GM21723 (cell line): ENCODE measurements around the gene TBXAS1.

Experiments used
- ATAC-seq: cut with Tn5 transposase; IDR thresholded peaks from one replicate; pipeline ENCODE4 v1.9.1; 2021; ENCODE audit warnings: mild to moderate bottlenecking, moderate library complexity; ENCODE audit not compliant: unreplicated experiment

TBXAS1 gene

GRCh38 chr7:139829025-139829774 is at the start of gene TBXAS1:
Gene TBXAS1, plus strand, starts transcription at chr7:139829264. Its CDS starts 127 bp downstream, at chr7:139829391.
- ATAC-seq: peak; percentile 66

- ATAC-seq: no peak
These were observed 46.1 kb upstream of the TBXAS1 start for GRCh38 chr7:139782932-139783331.

- no peak for ATAC-seq
These were observed 45.2 kb upstream of the TBXAS1 start for GRCh38 chr7:139783647-139784385.

DNA sequence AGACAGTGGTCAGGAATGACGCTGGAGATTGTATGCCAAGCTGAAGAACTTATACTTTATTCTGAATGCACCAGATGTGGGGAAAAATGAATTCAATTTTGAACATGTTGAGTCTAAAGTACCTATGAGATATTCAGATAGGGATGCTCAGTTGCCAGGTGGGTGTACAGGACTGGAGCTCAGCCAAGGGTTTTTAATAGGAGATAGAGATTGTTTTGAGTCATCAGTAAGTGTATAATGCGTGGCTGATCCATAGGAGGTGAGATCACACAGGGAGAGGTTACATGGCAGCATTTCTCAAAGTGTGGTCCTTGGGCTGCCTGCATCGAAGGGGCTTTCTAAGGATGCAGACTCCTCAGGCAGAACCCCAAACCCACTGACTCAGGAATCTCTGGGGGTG is 44.4 kb upstream of the TBXAS1 start:
- ATAC-seq: no peak

DNA sequence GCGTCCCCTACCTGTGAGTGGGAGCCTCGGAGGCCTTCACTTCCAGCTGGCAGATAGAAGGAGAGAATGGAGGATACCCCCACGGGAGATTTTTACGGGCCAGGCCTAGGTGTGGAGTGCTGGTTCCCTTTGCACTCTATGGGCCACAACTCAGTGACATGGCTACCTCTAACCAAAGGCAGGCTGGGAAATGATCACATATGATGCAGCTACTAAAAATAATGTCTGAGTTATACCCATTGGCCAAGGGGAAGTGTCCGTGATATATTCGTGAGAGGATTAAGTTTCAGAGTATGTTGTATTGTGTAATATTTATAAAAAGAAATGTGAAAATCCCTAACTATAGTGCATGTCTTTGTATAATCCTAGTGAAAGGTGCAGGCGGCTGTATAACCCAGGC is 37.7 kb upstream of the TBXAS1 start:
- ATAC-seq: no peak

- ATAC-seq: no peak
These were observed 31.5 kb upstream of the TBXAS1 start for GRCh38 chr7:139797607-139798006.

DNA sequence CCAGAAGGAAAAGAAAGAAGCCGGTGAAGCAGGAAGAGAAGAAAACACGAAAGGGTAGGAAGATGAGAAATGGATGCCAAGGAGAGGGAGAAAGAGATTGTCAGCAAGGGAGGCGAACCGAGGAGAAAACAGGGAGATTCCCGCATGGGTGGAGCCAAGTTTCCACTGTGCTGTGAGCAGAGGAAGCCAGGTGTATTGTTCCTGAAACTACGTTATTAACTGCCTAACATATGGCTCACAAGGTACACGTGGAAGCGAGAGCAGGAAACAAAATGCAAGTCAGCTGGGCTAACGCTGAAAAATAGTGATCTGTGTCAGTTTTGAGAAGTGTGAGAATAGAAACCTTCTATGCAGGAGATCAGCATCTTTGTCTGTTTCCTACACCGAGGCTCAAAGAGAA is 30.8 kb upstream of the TBXAS1 start:
- peak; percentile 89 for ATAC-seq

GRCh38 chr7:139798892-139799291 is 30.2 kb upstream of the TBXAS1 start:
- ATAC-seq: no peak

DNA sequence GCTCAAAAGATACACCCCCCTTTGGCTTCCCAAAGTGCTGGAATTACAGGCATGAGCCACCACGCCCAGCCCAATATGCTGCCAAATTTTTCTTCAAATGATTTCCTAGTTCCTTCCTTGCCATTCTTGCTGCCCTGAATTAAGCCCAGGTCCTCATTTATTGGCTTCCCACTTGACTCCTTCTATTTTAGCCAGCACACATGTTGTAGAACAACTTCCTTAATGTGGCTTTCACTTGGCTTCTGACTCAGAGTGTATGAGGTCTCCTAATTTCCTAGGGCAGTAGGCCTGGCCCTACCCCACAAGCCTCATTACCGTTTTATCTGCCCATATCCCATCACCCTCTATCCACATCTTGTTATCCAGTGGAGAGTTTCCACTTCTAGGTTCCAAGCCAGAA is 29.5 kb upstream of the TBXAS1 start:
- ATAC-seq: peak; percentile 67

DNA sequence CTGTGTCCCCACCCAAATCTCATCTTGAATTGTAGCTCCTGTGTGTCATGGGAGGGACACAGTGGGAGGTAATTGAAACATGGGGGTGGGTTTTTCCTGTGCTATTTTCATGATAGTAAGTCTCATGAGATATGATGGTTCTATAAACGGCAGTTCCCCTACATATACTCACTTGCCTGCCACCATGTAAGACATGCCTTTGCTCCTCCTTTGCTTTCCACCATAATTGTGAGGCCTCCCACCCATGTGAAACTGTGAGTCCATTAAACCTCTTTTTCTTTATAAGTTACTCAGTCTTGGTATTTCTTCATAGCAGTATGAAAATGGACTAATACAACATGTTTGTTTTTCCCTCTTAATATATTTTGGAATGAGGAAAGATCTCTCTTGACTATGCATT is 24.5 kb upstream of the TBXAS1 start:
- no peak for ATAC-seq

DNA sequence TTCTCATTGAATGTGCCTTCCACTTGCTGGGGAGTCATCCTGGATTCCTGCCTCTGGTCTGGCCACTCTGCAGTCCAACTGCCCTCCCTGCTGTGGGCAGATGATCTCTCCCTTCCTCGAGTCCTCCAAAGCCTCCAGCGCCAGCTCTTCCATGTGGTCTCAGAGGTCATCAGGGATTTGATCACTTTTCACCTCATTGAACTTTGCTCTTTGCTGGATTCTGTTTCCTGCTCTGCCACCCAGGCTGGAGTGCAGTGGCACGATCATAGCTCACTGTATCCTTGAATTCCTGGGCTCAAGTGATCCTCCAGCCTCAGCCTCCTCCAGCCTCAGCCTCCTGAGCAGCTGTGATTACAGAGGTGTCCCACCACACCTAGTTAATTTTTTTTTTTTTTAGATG is 22.1 kb upstream of the TBXAS1 start:
- no peak for ATAC-seq

GRCh38 chr7:139808427-139808826 is 20.6 kb upstream of the TBXAS1 start:
- ATAC-seq: no peak

DNA sequence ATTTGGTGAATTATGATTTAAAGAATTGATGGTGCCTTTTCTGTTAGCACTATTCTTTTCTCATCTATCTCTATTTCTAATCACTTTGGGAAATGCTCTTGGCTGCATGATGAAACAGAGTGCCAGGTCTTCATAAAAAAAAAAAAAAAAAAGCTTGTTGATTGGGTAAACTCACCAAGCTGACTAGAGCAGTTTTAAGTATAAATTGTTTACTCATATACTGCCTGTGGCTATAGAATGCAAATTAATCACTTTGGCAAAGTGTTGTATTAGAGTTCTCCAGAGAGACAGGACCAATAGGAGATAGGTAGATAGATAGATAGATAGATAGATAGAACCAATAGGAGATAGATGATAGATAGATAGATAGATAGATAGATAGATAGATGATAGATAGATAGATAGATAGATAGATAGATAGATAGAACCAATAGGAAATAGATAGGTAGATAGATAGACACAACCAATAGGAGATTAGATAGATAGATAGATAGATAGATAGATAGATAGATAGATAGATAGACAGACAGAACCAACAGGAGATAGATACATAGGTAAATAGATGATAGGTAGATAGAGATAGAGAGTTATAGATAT is 20.1 kb upstream of the TBXAS1 start:
- ATAC-seq: no peak

DNA sequence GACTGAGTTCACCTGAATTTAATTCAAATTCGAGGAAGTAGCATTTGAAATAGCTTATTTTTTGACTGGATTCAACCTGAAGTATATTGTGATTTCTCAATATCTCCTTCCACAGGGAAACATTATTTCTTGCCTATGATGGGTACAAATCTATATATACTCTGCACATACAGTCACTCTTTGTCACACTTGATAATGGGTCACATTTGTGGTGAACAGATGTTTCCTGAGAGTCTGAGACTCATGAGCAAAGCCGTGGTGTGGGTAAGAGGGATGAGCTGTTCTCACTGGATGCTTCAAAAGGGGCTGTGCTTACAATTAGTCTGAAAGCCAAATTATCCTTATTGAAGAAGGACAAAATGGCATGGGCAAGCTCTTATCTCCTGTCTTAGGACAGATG is 18.0 kb upstream of the TBXAS1 start:
- no peak for ATAC-seq

DNA sequence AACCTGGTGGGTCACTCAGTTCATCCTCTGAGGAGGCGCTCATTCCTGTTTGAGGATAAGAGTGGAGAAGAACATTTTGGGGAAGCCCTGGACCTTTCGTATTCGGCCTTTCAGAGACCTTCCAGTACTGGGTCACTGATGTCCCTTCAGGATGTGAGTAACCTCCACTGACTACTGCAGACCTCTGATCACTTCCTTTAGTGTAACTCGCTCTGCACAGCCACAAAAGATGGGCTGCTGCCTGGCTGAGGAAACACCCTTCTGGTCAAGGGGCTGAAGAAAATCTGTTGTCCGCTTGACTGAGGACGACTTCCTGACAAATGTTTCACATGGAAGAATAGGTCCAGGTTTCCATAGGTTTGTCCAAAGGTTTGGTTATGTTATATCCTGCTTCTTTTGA is 15.9 kb upstream of the TBXAS1 start:
- ATAC-seq: no peak

- no peak for ATAC-seq
These were observed 15.4 kb upstream of the TBXAS1 start for GRCh38 chr7:139813689-139814088.

DNA sequence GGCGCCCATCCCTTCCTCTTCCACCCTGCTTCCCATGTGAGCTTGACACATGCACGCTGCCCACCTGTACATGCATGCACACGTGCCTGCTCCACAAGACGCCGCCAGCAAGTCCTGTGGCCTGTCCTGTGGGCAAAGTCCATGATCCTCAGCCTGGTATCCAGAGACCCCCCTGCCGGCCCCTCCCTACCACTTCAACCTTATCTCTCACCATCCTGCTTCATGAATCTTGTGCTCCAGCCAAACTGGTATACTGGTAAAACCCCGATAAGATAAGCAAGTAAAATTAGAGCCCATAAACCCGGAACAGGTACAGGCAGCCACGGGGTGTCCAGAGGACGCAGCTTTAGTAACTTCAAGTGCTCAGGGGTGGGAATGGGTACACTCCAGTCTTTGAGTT is 11.8 kb upstream of the TBXAS1 start:
- ATAC-seq: no peak

- ATAC-seq: no peak
These were observed 9.0 kb upstream of the TBXAS1 start for GRCh38 chr7:139820089-139820488.

DNA sequence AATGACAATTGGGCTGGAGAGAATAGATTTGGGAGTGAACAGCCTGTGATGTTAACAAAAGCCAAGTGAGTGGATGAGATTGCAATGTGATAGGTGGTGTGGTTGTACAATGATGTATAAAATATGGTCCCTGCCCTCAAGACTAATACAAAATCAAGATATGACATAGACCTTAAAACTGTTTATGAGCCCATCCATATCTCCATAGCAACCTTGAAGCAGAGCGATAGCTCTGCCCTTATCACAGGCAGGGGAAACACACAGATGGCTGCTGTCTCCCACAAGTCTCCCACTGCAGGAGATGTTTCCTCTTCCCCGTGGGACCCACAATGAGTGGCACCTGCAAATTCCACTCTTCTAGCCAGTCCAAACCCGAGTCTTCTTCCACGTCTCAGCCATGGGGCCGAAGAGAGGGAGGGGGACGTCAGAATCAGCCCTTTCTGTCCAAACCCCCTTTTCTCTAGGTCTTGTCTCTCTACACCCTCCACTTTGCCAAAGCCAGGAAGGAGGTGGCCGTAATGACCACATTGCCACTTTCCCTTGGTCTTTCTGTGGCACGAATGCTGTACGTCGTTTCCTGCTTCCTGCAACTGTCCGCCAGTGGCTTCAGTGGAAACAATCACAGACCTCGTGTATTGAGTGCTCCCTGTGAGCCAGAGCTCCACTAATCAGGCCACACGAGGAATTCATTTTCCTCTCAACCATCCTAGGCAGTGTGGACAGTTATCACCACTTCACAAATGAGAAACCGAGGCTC is 7.5 kb upstream of the TBXAS1 start:
- ATAC-seq: no peak

DNA sequence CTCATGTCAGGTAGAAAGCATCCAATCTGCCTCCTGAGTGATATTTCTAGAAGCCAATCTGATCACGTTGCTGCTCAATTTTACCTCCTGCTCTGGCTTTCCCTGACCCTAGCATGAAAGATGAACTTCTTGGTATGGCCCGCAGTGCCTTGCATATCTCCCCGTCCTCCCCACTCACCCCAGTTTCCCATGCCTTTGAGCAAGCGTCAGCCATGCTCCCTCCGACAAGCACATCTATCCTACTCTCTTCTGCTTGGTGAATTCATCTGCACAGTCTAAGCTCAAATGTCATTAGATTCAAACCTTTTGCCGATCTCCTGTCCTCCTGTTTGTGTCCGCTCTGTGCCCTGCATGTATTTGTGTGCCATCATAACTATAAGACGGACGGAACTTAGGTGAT is 6.2 kb upstream of the TBXAS1 start:
- ATAC-seq: no peak

GRCh38 chr7:139823959-139824521 is 5.0 kb upstream of the TBXAS1 start:
- ATAC-seq: no peak
